Vagina (tissue), 2 donors: Measurements from ENCODE around the gene UNKL.

Experiments
- POLR2A ChIP-seq, 2 donors: fragments of 450-650 bp; IDR thresholded peaks; one replicate each; pipeline ENCODE4 v1.6.1; 2017; ENCODE audit warnings: antibody characterized with exemption in 2 of 2, mild to moderate bottlenecking in 2 of 2, moderate library complexity in 2 of 2
- TF ChIP-seq, protein P1 (sequence below), 3 experiments: fragments of 450-650 bp in 2 of 3; fragments of 200-600 bp in 1 of 3; sonication (generic) in 1 of 3; IDR thresholded peaks; one replicate each; pipeline ENCODE4 v1.5.1; 2017 to 2019; ENCODE audit warnings: antibody characterized with exemption in 3 of 3, mild to moderate bottlenecking in 2 of 3, moderate library complexity in 2 of 3

DNA sequence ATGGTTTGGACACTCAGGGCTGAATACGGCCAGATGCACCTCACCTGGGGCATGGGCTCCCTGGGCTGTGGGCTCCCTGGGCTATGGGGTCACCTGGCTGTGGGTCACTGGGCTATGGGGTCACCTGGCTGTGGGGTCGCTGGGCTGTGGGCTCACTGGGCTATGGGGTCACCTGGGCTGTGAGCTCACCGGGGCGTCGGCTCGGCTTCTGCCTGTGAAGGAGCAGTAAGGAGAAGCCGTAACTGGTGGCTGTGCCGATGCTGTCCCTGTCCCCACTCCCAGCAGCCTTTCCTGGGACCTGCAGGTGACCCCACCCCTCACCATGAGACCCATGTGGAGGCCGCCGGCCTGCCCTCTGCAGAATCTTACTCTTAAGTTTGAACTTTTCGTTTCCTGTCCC is 14.5 kb upstream of the UNKL start:
- TF ChIP-seq, protein P1, sequence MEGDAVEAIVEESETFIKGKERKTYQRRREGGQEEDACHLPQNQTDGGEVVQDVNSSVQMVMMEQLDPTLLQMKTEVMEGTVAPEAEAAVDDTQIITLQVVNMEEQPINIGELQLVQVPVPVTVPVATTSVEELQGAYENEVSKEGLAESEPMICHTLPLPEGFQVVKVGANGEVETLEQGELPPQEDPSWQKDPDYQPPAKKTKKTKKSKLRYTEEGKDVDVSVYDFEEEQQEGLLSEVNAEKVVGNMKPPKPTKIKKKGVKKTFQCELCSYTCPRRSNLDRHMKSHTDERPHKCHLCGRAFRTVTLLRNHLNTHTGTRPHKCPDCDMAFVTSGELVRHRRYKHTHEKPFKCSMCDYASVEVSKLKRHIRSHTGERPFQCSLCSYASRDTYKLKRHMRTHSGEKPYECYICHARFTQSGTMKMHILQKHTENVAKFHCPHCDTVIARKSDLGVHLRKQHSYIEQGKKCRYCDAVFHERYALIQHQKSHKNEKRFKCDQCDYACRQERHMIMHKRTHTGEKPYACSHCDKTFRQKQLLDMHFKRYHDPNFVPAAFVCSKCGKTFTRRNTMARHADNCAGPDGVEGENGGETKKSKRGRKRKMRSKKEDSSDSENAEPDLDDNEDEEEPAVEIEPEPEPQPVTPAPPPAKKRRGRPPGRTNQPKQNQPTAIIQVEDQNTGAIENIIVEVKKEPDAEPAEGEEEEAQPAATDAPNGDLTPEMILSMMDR (IDR thresholded peaks at IDR 0.05): no peak
- TF ChIP-seq POLR2A (IDR thresholded peaks at IDR 0.05): no peak
